HG02588 (cell line): Measurements from ENCODE around the gene FAAP24.
A peak's percentile ranks its signal among the peaks of the same experiment; 100 is the strongest.
"Not testable (repeated sequence)": the region's sequence is repeated elsewhere in the genome, so short reads cannot be mapped to it uniquely, and the experiment has no call there.

Experiments
- ATAC-seq: cut with Tn5 transposase; IDR thresholded peaks from one replicate; pipeline ENCODE4 v1.9.1; 2021; ENCODE audit warnings: mild to moderate bottlenecking, moderate library complexity; ENCODE audit not compliant: unreplicated experiment

FAAP24 gene, protein sequence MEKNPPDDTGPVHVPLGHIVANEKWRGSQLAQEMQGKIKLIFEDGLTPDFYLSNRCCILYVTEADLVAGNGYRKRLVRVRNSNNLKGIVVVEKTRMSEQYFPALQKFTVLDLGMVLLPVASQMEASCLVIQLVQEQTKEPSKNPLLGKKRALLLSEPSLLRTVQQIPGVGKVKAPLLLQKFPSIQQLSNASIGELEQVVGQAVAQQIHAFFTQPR

DNA sequence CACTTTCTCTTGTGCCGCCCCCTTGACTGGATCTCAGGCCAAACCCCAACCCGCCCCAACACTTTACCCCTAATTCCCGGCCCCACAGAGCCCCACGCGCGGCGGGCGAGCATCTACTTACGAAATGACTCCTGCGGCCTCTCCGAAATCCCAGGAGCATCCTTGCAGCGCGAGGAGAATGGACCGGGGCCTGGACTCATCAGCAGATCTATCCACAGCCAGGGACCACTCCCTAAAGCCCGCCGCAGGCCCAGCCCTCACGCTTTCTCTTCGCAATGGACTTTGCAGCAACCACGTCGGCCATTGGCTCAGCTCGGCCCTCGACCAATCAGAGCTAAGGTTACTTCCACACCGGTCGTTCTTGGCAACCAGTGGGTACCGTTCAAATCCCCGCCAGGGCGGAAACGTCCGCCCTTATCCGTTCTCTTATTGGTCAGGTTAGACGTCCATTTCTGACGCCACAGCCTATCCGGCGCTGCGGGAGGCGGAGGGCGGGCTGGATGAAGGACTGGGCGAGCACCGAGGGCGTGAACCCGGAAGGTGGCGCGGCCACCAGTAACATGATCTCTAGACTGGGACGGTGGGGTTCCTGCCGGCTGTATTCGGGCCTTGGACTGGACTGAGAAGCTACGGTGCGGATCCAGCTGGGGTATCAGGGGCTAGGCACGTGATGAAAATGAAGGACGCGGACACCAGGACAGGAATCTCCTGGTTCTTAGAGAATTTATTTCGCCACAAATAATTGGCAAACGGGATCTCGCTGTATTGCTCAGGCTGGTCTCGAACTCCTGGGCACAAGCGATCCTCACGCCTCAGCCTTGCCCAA, at the start of gene FAAP24, which contains the start of gene CEP89:
Gene FAAP24 (plus strand): TSS at position 528 of the 826 bp plus-strand sequence. CDS start 955 bp downstream, outside the sequence.
Gene CEP89 (minus strand): TSS at position 244 of the 826 bp plus-strand sequence. CDS start 84 bp downstream, at position 160.
- peak; percentile 98 for ATAC-seq

DNA sequence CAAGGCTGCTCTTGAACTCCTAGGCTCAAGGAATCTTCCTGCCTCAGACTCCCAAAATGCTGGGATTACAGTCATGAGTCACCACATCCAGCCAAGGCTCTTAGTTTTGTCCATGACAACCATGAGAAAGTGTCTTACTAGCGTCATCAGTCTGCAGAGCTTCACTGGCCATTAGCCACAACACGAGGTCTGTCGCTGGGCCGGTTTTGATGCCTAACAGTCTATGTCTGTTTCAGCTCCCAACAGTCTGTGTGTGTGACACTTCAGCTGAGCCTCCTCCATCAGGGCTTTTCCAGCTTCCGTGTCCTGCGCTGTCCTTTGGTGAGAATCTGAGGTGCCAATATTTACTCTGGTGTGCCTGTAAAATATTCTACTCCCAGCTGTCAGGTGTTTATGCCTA, 47.8 kb upstream of the FAAP24 start:
- ATAC-seq = no peak

GRCh38 chr19:32928806-32929205, 43.2 kb upstream of the FAAP24 start:
- ATAC-seq = no peak

DNA sequence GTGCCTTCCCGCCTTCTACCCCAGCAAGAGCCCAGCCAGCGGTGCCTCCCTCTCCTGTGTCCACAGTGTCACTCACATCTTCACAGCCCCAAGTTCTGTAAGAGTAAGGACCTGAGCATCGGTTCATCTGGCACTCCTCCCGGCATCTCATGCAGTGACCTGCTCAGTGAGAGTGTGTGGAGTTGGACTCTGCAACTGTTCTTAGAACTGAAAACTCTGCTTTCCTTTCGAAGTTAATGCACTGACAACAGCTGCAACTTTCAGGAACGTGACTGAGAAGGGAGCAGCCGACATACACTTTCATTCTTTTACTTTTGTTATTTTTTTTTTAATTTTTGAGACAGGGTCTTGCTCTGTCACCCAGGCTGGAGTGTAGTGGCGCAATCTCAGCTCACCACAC, 41.5 kb upstream of the FAAP24 start:
- ATAC-seq = no peak

DNA sequence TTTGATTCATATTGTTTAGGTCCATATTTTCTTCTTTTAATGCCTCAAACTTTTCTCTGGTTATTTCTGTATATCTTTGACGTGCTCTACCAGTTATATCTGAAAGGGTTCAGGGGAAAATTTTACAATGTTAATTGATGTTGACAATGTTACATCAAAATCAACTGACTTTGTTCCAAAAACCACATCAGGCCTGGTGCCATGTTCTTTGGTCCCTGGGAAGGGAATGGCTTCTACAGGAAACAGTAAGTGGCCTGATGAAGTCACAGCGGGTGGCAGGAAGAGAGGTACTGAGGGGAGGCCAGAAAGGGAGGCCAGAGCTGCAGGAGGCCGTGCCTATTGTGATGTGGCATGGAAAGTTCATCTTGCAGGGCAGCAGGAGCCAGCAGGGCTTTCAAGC, 38.5 kb upstream of the FAAP24 start:
- no peak for ATAC-seq

GRCh38 chr19:32935629-32936028, 36.4 kb upstream of the FAAP24 start:
- no peak for ATAC-seq

DNA sequence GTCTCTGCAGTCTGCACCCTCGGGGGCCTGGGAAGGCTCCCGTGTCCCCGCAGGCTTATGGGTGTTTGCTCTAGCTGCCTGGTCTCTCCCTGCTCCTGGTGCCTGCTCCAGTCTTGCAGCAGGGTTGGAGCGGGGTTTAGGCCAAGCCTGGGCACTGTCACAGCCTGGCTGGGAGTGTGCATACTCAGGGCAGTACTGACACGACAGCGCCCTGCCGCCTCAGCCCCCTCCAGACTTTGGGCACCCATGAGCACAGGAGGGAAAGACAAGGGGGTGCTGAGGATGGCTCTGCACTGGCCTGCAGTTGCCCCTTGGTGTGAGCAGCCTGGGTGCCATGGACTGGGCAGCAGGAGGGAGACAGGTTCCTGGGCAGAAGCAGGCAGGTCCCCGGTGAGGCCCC, 36.0 kb upstream of the FAAP24 start:
- no peak for ATAC-seq

GRCh38 chr19:32941273-32941672, 30.8 kb upstream of the FAAP24 start:
- ATAC-seq = not testable (repeated sequence)

GRCh38 chr19:32945260-32945659, 26.8 kb upstream of the FAAP24 start:
- ATAC-seq = no peak

GRCh38 chr19:32966750-32967149, 5.3 kb upstream of the FAAP24 start:
- no peak for ATAC-seq

DNA sequence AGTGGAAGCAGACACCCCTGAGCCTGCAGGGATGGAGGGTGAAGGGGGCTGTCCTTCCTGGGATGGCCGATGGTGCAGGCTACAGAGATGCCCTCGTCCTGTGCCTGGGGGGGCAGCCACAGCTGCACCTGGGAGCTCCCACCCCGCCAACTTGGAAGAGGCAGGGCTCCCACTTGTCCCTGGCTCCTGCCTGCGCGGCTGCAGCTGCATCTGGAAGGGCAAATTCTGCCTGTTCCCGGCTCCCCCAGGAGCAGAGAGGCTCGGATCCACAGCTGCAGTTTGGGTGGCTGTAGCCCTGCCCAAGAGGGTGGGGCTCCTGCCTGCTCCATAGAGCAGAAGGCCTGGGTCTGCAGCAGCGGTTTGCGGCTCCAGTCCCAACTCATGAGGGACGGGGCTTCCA, 2.5 kb upstream of the FAAP24 start:
- no peak for ATAC-seq

- ATAC-seq = no peak
Measured at GRCh38 chr19:32971012-32971595, 938 bp upstream of the FAAP24 start.

GRCh38 chr19:32976223-32976805, 4.3 kb downstream of the FAAP24 start:
- no peak for ATAC-seq

- ATAC-seq = no peak
Measured at GRCh38 chr19:32977280-32977679, 5.2 kb downstream of the FAAP24 start.

GRCh38 chr19:32977813-32978212, 5.8 kb downstream of the FAAP24 start:
- not testable (repeated sequence) for ATAC-seq

DNA sequence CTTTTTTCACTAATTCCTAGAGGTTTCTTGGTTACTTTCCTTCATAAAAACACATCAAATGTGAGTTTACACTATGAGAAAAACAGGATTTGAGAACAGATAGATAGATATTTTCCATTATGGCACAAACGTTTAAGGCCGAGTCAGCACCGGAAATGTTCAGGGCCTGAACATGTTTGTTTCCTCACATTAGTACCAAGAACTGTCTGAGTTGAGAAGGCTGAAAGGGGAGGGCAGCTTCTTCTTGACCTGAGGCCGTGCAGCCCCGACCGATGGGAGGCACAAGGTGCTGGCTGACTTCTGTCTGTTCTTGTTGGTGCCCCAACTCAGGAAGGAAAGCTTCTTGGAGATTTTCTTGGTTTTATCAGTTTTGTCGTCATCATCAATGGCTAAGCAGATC, 7.8 kb downstream of the FAAP24 start:
- ATAC-seq = not testable (repeated sequence)

- not testable (repeated sequence) for ATAC-seq
Measured at GRCh38 chr19:32982488-32982887, 10.4 kb downstream of the FAAP24 start.

- not testable (repeated sequence) for ATAC-seq
Measured at GRCh38 chr19:32988254-32988653, 16.2 kb downstream of the FAAP24 start.

DNA sequence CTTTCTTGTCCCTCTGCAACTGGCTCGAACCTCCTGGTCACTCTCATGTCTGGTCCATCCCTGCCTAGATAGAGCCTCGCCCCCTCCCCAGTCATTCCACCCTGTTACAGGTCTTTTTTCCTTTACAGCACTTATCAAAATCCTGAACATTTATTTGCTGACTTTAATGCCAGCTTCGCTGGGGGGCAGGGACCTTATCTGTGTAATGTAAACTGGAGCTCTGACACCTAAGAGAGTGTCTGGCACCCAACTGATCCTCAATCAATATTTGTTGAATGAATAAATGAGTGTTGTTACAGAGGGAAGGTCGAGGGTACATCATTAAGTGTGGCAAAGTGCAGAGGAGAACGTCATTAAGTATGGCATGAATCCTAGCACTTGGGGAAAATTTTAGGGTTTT, 16.7 kb downstream of the FAAP24 start:
- no peak for ATAC-seq

DNA sequence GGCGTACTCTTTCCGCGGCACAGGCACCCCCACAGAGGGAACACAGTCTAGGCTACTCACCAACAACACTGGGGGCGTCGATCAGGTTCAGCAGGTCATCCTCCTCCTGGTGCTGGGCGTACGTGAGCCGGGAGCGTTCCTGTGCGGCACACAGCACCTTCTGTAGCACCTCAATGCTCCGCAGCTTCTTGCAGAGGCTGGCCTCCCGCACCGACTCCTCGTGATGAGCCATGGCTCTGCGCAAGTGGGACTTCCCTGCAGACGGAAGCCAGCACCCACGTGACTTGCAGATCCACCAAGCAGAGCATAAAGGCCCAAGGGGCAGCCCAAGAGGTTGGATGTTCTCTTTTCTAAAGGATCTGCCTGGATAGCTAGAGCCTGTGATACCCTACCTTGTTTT, 23.9 kb downstream of the FAAP24 start:
- ATAC-seq = not testable (repeated sequence)

- ATAC-seq = not testable (repeated sequence)
Measured at GRCh38 chr19:32997061-32997464, 25.0 kb downstream of the FAAP24 start.
